Cardiac muscle cell (in vitro differentiated cells and primary cell): ENCODE results near the gene KLHL41. TPM values are rescaled to one million over a fixed set of nuclear protein-coding genes. Genes with fewer than 3 reads are reported as not detected.

Experiments used
- DNase-seq, 2 donors: peaks; one replicate each; pipeline versions ENCODE4 v3.0.0 to v3.0.0-alpha.2; 2010 to 2017; ENCODE audit warnings: low read depth in 1 of 2, low spot score in 1 of 2
- H3K27ac ChIP-seq: fragments of 200-600 bp; sonication (generic); 2 replicates; pipeline ENCODE4 v1.5.1; 2016
- H3K27me3 ChIP-seq: fragments of 200-600 bp; sonication (generic); 2 replicates; pipeline ENCODE4 v1.6.0; 2016; ENCODE audit warnings: control low read depth
- H3K36me3 ChIP-seq: fragments of 200-600 bp; sonication (generic); 2 replicates; pipeline ENCODE4 v1.5.1; 2016; ENCODE audit warnings: control low read depth
- H3K4me1 ChIP-seq: fragments of 200-600 bp; sonication (generic); 2 replicates; pipeline ENCODE4 v1.8.1; 2017; ENCODE audit warnings: low read depth, mild to moderate bottlenecking, mixed run types
- H3K4me3 ChIP-seq: fragments of 200-600 bp; sonication (generic); 2 replicates; pipeline ENCODE4 v1.5.1; 2016; ENCODE audit warnings: mild to moderate bottlenecking
- H3K9me3 ChIP-seq: fragments of 200-600 bp; sonication (generic); 2 replicates; pipeline ENCODE4 v1.5.1; 2017; ENCODE audit warnings: low read depth, mild to moderate bottlenecking, control low read depth
- CTCF ChIP-seq: IDR thresholded peaks from 2 replicates; pipeline ENCODE4 v1.5.1; 2012; ENCODE audit warnings: low read depth, mild to moderate bottlenecking, low read length
- polyA plus RNA-seq: library from polyadenylated mRNA; unstranded; fragments of >200 nt; fragmentation: Nextera tagmentation; extraction: Ambion mirVana; gene quantifications from 2 replicates; pipeline ENCODE4 v1.2.1, GENCODE V29; 2016
- total RNA-seq: library from RNA; depleted of rRNA; stranded (reverse); fragments of >200 nt; gene quantifications from 2 replicates; pipeline ENCODE4 v1.2.3, GENCODE V29; 2016

The KLHL41 gene
- total and polyA plus RNA-seq, 2 experiments from 2014 or later = 12.3 to 56.3 TPM

DNA sequence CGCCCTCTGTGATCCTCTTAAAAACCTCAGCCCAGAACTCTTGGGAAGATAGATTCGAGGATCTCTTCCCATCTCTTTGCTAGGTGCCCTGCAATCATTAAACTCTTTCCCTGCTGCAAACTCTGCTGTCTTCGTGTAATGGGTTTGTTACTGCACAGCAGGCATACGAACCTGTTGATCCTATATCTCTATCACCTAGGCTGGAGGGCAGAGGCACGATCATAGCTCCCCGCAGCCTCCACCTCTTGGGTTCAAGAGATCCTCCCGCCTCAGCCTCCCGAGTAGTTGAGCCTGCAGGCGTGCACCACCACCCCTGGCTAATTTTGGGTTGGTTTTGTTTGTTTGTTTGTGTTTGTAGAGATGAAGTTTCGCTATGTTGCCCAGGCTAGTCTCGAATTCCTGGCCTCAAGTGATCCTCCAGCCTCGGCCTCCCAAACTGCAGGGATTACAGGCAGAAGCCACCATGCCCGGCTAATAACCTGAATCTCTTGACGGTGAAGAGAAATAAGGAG lies 30.7 kb upstream of the KLHL41 start:
- TF ChIP-seq CTCF = no peak
- H3K4me3 ChIP-seq = peak overlapping the region; percentile 48
- no peaks in the 10 kb centered on the region for H3K36me3 ChIP-seq
- H3K27me3 ChIP-seq = no peaks in the 10 kb centered on the region
- no peak overlapping the region for H3K27ac ChIP-seq
- no peaks in the 10 kb centered on the region for H3K4me1 ChIP-seq
- no peaks in the 10 kb centered on the region for H3K9me3 ChIP-seq
- DNase-seq = no peak

- peak; percentile 47 for TF ChIP-seq CTCF
- H3K36me3 ChIP-seq = no peaks in the 10 kb centered on the region
- no peaks in the 10 kb centered on the region for H3K4me1 ChIP-seq
- no peaks in the 10 kb centered on the region for H3K27me3 ChIP-seq
- H3K4me3 ChIP-seq = peak within 1 kb of the TSS; percentile 48
- H3K9me3 ChIP-seq = no peaks in the 10 kb centered on the region
- DNase-seq = peak; percentile 89 to 92
- H3K27ac ChIP-seq = no peak within 1 kb of the TSS
Measured at GRCh38 chr2:169479257-169480078, 30.0 kb upstream of the KLHL41 start, which contains the start of gene BBS5. BBS5 (plus strand) TSS chr2:169479494; CDS start chr2:169479554, 60 bp downstream.

- Histone ChIP-seq H3K4me3 (peak overlapping the region; percentile 48), H3K27ac (no peak overlapping the region), H3K27me3 (no peaks in the 10 kb centered on the region), H3K9me3 (no peaks in the 10 kb centered on the region), H3K36me3 (no peaks in the 10 kb centered on the region), H3K4me1 (no peaks in the 10 kb centered on the region)
- peak in 1 of 2 donors; percentile 24 for DNase-seq
- TF ChIP-seq CTCF = no peak
Measured at GRCh38 chr2:169480079-169480465, 29.4 kb upstream of the KLHL41 start.

- no peaks in the 10 kb centered on the region for H3K9me3 ChIP-seq
- H3K27me3 ChIP-seq = no peaks in the 10 kb centered on the region
- TF ChIP-seq CTCF = no peak
- no peak for DNase-seq
- H3K27ac ChIP-seq = no peak overlapping the region
- H3K36me3 ChIP-seq = peaks cover 3% of the 10 kb centered on the region
- no peaks in the 10 kb centered on the region for H3K4me1 ChIP-seq
- no peak overlapping the region for H3K4me3 ChIP-seq
Measured at GRCh38 chr2:169485650-169486138, 23.8 kb upstream of the KLHL41 start.

DNA sequence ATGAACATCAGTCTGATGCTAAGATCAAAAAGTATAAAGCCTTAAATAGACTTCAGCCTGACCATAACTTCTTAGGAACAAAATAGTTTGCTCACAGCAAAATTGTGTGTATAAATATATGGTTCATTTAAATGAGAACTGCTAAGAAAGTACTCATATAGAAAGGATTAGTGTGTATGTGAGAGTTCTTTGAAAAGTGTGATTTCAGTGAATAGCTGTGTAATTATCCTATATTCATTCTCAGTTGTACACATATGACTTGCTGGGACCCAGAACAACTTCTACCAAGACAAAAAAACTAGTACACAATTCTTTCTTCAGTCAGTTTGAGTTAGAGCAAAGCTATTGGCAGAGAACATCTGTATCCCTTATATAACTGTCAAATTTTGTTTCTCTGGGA lies 23.0 kb upstream of the KLHL41 start:
- no peaks in the 10 kb centered on the region for H3K4me1 ChIP-seq
- H3K27ac ChIP-seq = no peak overlapping the region
- no peaks in the 10 kb centered on the region for H3K27me3 ChIP-seq
- no peak overlapping the region for H3K4me3 ChIP-seq
- TF ChIP-seq CTCF = no peak
- no peak for DNase-seq
- no peaks in the 10 kb centered on the region for H3K9me3 ChIP-seq
- H3K36me3 ChIP-seq = peaks cover 3% of the 10 kb centered on the region
